C4-2B (cell line): Measurements from ENCODE around the gene SLC13A4.

ENCODE experiments used
- ZFX ChIP-seq: fragments of 450-650 bp; IDR thresholded peaks from 2 replicates; pipeline ENCODE4 v1.6.1; 2017
- TF ChIP-seq, protein P1 (sequence below): fragments of 450-650 bp; conservative IDR thresholded peaks from 2 replicates; pipeline ENCODE4 v1.5.1; 2017; ENCODE audit warnings: mild to moderate bottlenecking

DNA sequence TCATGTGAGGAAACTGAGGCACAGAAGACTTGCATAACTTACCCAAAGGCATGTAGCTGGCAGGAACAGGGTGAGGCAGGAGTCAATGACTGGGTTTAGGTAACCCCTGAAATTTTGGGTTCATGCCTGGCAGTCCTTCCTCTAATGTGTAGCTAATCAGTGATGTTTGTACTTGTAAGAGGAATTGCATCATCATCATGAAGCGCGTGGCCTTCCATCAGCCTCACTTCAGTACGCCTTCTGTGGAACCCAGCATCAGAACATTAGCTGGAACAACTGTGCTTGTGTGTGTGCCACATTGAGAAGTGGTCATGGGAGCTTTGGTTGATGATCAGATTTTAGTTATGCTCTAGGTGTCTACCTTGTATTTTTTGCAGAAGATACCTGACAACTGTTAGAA is 83.8 kb downstream of the SLC13A4 start:
- TF ChIP-seq, protein P1, sequence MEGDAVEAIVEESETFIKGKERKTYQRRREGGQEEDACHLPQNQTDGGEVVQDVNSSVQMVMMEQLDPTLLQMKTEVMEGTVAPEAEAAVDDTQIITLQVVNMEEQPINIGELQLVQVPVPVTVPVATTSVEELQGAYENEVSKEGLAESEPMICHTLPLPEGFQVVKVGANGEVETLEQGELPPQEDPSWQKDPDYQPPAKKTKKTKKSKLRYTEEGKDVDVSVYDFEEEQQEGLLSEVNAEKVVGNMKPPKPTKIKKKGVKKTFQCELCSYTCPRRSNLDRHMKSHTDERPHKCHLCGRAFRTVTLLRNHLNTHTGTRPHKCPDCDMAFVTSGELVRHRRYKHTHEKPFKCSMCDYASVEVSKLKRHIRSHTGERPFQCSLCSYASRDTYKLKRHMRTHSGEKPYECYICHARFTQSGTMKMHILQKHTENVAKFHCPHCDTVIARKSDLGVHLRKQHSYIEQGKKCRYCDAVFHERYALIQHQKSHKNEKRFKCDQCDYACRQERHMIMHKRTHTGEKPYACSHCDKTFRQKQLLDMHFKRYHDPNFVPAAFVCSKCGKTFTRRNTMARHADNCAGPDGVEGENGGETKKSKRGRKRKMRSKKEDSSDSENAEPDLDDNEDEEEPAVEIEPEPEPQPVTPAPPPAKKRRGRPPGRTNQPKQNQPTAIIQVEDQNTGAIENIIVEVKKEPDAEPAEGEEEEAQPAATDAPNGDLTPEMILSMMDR: no peak
- no peak for TF ChIP-seq ZFX
